Fibroblast of villous mesenchyme (primary cell): Measurements from ENCODE around the gene ADGRG6. TPM values are rescaled to one million over a fixed set of nuclear protein-coding genes. Genes with fewer than 3 reads are reported as not detected.

Source experiments
- DNase-seq: peaks from one replicate; pipeline ENCODE4 v3.0.0-alpha.2; 2010; ENCODE audit warnings: low read depth
- H3K4me3 ChIP-seq: 2 replicates; pipeline ENCODE4 v1.5.1; 2011; ENCODE audit warnings: low read depth, mild to moderate bottlenecking, low read length
- total RNA-seq: library from RNA; depleted of rRNA; stranded (reverse); fragments of >200 nt; gene quantifications from 2 replicates; pipeline ENCODE4 v1.2.3, GENCODE V29; 2012
- TF ChIP-seq, protein P1 (sequence below): IDR thresholded peaks from 2 replicates; pipeline ENCODE4 v1.5.1; 2012; ENCODE audit warnings: low read depth, mild to moderate bottlenecking, low read length; ENCODE audit not compliant: insufficient read depth

The ADGRG6 gene
- total RNA-seq, 1 donor = 153 TPM

DNA sequence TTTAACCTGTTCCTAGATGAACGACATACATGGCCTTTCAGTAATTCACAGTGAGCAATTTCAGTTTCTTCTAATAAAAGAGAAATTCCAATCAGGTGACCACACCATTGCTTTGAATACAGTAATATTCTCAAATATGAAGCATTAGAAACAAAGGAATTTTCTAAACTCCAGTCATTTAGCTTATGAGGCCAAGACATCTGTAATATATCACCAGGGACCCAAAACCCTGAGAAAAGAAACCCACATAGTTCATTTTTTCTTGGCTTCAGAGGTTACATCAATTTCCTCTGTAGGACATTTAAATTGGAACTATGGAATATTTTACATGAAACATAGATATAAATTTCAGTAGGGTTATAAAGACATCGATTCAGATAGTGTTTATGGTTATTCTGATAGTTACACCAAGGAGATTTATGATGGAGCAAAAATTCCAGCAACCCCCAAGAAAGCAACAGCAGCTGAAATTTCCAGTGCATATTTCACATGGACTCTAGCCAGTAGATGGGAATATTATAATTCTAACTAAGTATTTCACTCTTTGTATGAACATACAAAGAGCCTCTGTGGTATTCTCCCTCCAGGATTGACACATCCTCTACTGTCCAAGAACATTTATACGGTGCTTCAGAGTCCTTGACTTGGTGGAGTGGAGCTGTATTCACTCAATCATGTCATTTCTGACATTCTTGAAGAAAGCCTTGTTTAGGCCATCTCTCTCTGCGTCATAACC lies 82.9 kb downstream of the ADGRG6 start:
- DNase-seq = no peak
- H3K4me3 ChIP-seq = no peak overlapping the region
- TF ChIP-seq, protein P1, sequence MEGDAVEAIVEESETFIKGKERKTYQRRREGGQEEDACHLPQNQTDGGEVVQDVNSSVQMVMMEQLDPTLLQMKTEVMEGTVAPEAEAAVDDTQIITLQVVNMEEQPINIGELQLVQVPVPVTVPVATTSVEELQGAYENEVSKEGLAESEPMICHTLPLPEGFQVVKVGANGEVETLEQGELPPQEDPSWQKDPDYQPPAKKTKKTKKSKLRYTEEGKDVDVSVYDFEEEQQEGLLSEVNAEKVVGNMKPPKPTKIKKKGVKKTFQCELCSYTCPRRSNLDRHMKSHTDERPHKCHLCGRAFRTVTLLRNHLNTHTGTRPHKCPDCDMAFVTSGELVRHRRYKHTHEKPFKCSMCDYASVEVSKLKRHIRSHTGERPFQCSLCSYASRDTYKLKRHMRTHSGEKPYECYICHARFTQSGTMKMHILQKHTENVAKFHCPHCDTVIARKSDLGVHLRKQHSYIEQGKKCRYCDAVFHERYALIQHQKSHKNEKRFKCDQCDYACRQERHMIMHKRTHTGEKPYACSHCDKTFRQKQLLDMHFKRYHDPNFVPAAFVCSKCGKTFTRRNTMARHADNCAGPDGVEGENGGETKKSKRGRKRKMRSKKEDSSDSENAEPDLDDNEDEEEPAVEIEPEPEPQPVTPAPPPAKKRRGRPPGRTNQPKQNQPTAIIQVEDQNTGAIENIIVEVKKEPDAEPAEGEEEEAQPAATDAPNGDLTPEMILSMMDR = no peak

GRCh38 chr6:142385352-142385751 lies 83.5 kb downstream of the ADGRG6 start:
- peak; percentile 66 for DNase-seq
- TF ChIP-seq, protein P1 = no peak
- H3K4me3 ChIP-seq = no peak overlapping the region

DNA sequence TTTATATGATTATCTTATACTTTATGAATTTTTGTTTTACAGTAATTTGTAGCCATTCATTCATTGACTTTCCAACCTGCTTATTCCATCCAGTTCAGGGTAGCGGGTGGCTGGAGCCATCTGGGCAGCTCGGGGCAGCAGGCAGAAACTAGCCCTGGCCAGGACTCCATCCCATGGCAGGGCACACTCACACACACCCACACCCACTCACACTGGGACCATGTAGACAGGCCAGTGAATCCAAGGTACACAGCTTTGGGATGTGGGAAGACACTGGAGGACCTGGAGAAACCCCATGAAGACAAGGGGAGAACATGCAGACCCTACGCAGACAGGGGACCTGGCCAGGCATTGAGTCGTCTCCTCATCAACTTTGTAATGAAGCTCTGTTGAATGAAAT lies 84.8 kb downstream of the ADGRG6 start:
- DNase-seq = no peak
- TF ChIP-seq, protein P1 = no peak
- no peak overlapping the region for H3K4me3 ChIP-seq

DNA sequence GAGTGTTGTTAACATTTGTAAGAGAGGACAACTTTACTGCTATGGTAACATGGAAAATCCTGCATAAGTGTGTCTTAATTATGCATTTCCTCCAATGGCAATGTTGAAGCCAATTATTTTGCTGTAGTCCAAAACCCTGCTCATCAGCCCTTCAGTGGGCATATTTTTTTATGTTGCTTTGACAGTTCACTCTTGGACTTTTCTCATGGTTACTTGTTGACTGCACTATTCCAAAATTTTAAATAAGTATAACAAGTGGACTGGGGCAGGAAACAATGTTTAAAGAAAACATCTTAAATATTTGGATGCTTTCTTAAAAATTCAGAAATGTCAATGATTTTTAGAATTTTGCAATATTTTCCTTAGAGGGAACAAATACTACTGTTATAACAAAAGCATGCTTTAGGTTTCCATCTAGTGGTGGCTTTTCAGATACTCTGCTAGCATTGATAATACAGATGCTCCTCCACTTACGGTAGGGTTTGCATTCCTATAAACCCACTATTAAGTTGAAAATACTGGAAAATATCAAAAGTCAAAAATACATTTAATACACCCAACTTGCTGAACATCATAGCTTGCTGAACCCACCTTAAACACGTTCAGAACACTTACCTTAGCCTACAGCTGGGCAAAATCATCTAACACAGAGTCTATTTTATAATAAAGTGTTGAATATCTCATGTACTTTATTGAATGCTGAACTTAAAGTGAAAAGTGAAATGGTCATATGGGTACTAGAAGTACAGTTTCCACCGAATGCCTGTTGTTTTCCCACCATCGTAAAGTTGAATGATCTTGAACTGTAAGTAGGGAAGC lies 86.4 kb downstream of the ADGRG6 start:
- TF ChIP-seq, protein P1 = peak; percentile 71
- H3K4me3 ChIP-seq = no peak overlapping the region
- DNase-seq = peak; percentile 72

DNA sequence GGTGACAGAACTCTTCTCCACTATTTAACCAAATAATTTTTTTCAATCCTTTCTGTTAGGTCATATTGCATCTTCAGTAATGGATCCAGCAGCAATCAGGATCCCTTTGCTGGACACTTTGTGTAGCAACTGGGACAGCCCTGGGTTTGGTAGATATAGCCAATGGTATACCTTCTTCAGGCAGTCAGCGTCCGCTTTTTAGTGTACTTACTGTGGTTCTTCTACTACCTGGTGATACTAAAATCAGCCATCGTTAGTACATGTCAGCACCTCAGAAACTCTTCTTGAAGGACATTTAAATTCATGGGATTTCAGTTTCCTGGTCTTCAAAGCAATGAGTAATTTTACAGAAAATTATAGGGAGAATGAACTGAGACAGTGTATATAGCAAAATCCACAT lies 93.5 kb downstream of the ADGRG6 start:
- TF ChIP-seq, protein P1 = no peak
- DNase-seq = no peak
- H3K4me3 ChIP-seq = no peak overlapping the region

- H3K4me3 ChIP-seq = no peak overlapping the region
- TF ChIP-seq, protein P1 = no peak
- peak; percentile 61 for DNase-seq
These were observed 94.0 kb downstream of the ADGRG6 start for GRCh38 chr6:142395768-142396231.
